Stimulated activated naive CD4-positive, alpha-beta T cell treated with Interleukin-2 at 50 U/mL for 16 hours (primary cell): ENCODE measurements around the gene ROBO1.
"Not testable (repeated sequence)": the region's sequence is repeated elsewhere in the genome, so short reads cannot be mapped to it uniquely, and the experiment has no call there.

Experiments used
- DNase-seq: peaks from one replicate; lab custom pipeline; 2025; lab: John Stamatoyannopoulos, UW

ROBO1 gene

GRCh38 chr3:78690766-78691165, 1077.0 kb downstream of the ROBO1 start:
- no peak for DNase-seq

DNA sequence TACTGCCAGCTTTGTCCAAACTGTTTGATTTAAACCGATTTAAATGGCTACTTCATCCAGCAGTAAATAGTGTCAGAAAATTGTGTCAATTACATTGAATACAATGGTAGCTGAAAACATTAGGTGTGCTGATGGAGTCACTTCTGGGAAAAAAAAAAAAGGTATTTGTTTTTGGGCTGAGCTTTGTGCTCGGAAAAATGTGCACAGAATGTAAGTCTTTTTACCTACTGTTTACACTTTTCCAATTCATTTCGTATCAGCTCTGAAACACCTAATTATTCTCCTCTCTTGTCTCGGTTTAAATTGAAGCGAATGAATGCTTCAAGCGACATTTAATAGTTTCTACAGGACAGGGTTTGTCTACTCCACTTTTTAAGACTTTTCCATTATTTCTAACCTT, 1078.4 kb downstream of the ROBO1 start:
- no peak for DNase-seq

DNA sequence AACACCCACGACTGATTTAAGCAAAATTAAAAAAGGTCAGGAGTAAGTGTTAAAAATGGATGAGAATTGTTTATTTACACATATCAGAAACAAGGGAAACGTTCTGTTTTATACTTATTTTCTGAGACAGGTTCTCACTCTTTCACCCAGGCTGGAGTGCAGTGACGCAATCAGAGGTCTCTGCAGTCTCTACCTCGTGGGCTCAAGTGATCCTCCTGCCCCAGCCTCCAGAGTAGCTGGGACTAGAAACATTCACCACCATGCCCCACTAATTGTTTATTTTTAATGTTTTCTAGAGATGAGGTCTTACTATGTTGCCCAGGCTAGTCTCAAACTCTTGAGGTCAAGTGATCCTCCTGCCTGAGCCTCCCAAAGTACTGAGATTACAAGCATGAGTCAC, 1080.3 kb downstream of the ROBO1 start:
- no peak for DNase-seq

GRCh38 chr3:78683284-78683683, 1084.5 kb downstream of the ROBO1 start:
- no peak for DNase-seq

DNA sequence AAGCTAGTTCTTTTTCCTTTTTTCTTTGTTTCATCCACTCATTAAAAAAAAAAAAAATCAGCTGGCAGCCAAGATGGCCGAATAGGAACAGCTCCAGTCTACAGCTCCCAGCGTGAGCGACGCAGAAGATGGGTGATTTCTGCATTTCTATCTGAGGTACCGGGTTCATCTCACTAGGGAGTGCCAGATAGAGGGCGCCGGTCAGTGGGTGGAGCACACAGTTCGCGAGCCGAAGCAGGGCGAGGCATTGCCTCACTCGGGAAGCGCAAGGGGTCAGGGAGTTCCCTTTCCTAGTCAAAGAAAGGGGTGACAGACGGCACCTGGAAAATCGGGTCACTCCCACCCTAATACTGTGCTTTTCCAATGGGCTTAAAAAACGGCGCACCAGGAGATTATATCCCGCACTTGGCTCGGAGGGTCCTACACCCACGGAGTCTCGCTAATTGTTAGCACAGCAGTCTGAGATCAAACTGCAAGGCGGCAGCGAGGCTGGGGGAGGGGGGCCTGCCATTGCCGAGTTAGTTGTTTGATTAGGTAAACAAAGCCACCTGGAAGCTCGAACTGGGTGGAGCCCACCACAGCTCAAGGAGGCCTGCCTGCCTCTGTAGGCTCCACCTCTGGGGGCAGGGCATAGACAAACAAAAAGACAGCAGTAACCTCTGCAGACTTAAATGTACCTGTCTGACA, 1092.5 kb downstream of the ROBO1 start:
- DNase-seq: not testable (repeated sequence)

DNA sequence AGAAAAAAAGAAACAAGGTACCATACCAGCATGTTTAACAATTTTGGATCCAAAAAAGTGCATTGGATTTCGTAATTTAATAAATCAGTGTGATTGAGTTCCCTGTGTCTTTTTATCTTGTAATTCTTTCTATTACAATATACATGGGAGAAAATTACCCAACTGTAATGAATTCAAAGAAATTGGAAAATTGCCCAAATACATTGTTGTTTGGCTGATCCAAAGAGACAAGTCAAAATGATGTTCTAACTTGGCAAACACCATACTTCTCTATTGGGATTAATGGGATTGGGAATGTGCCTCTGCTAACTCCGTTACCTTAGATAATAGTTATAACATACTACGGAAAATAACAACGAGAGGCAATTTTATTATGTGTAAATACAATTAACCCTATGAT, 1097.1 kb downstream of the ROBO1 start:
- no peak for DNase-seq

- DNase-seq: no peak
These were observed 1097.7 kb downstream of the ROBO1 start for GRCh38 chr3:78670094-78670493.

DNA sequence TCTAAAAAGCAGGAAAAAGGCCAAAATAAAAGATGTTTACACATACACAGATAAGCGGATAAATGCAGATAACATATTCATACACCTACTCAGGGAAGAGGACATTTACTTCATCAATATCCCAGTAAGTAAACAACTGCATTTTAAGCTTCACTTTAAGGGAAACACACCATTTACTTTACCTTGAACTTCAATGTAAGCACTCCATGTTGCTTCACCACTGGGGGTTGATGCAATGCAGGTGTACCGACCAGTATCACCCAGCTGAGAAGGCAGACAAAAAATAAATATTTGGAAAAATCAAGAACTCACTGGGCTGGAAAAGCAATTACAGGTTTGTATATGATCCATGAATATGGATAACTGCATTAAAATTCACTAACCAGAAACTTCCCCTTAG, 1099.5 kb downstream of the ROBO1 start:
- DNase-seq: no peak

- DNase-seq: no peak
These were observed 1101.4 kb downstream of the ROBO1 start for GRCh38 chr3:78666470-78666800.

DNA sequence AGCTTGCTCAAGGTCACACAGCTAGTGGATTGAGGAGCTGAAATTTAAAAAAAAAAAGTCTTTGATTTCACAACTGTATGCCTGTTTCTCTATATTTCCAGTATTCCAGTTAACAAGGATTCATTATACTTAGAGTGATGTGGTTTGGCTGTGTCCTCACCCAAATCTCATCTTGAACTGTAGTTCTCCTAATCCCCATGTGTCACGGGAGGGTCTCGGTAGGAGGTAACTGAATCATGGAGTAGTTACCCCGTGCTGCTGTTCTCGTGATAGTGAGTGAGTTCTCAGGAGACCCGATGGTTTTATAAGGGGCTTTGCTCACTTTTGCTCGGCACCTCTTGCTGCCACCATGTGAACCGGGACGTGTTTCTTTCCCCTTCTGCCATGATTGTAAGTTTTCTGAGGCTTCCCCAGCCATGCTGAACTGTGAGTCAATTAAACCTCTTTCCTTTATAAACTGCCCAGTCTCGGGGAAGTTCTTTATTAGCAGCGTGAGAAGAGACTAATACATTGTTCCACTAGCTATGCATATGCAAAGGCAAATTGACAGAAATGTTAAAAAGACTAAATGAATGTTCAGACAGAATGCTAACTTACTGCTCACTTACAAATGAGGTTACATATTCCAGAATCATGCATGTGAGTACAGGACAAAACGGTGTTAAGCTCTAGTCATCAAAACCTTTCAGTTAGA, 1101.9 kb downstream of the ROBO1 start:
- no peak for DNase-seq

DNA sequence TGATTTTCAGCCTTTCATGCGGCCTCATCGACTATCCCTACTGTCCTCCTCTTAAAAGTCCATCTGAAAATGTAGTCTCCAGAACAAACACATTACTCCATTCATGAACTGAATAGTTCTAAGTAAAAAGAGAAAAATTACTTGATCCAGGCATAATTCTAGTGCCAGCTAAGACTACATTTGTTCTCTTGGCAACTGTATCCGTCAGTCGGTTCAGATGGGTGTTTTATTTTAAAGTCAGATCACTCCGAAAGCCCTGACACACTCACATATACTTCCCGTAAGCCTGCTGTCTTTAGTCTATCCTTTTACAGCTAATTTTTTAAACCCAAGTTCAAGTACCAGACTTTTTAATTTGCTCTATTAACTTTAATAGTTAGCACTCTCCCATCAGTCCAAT, 1102.7 kb downstream of the ROBO1 start:
- no peak for DNase-seq

DNA sequence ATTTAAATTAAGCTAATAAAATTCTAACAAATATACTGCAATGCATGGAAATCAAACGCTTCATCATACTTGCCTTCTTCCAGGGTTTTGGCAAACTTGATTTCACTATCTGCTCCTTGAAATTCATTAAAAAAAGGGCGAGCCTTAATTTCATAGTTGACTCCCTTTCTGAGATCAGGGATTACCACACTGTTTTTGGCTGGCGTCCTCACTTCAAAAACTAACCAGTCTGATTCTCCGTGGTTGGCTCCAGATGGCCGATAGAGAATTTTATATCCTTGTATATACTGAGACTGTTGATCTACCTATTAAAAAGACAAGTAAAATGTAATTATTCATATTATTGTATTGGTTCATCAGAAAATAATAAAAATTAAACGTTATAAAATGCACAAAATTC, 1106.8 kb downstream of the ROBO1 start:
- DNase-seq: no peak

DNA sequence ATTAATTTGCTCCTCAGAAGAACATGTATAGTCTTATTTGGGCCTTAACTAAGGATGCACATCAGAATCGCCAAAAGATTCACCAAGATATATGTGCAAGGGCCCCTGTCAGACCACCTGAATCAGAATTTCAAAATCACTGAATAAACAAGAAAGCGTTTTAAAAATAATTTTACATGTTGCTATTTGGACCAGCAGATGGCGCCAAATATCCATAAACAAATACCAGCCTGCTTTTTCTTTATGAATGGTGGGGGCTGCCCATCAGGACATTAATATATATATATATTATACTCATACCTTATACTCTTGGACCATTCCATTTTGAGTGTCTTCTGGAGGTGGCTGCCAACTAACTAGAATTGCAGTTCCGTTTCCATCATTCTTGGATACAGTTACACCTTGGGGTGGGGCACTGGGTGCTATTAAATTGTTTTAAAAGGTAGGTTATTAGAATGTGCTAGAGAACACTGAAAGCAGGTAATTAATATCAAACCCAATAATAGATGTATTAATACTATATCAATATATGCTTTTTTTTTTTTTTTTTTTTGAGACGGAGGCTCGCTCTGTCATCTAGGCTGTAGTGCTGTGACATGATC, 1108.3 kb downstream of the ROBO1 start:
- DNase-seq: no peak

- no peak for DNase-seq
These were observed 1120.1 kb downstream of the ROBO1 start for GRCh38 chr3:78647726-78648125.

- no peak for DNase-seq
These were observed 1122.0 kb downstream of the ROBO1 start for GRCh38 chr3:78645628-78646310.

GRCh38 chr3:78644847-78645246, 1123.0 kb downstream of the ROBO1 start:
- no peak for DNase-seq

GRCh38 chr3:78642226-78643035, 1125.4 kb downstream of the ROBO1 start:
- no peak for DNase-seq

DNA sequence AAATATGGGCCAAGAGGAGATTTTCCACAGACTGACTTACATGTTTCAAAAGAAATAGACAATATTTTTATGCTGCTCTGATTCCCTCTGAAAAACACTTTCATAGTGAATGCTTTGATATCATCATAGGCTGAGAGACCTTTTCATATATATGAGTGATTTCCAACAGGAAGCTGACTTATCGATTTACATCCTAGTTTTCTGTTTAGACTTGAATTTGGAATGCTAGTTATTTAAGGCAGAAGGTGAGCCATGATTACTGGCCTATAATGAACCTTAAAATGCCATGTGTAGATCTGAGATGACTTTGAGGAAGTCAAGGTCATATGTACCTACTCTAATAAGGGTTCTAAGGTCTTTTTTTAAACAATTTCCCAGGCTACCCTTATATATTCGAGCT, 1126.1 kb downstream of the ROBO1 start:
- no peak for DNase-seq

- no peak for DNase-seq
These were observed 1133.5 kb downstream of the ROBO1 start for GRCh38 chr3:78634316-78634715.

- DNase-seq: no peak
These were observed 1134.2 kb downstream of the ROBO1 start for GRCh38 chr3:78633626-78634025.

- DNase-seq: no peak
These were observed 1134.8 kb downstream of the ROBO1 start for GRCh38 chr3:78632925-78633553.

DNA sequence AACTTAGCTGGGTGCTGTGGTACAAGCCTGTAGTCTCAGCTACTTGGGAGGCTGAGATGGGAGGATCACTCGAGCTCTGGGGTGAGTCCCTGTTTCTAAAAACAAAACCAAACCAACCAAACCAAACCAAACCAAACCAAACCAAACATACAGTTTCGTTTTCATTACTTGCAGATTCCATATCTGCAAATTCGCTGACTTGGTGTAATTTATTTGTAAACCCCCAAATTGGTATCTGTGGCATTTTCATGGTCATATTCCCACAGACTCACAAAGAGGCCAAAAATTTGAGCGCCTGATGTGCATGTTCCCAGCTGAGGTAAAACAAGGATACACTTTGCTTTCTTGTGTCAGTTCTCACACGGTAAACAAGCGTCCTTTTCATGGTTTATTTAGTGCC, 1138.3 kb downstream of the ROBO1 start:
- no peak for DNase-seq
